GM12878 (cell line): Measurements from ENCODE around the gene LSAMP. TPM values are rescaled to one million over a fixed set of nuclear protein-coding genes. Genes with fewer than 3 reads are reported as not detected.

Source experiments
- ATAC-seq: fragments of 200-7000 bp; cut with Tn5 transposase; 3 replicates; pipeline ENCODE4 v1.9.1; 2020; ENCODE audit warnings: mild to moderate bottlenecking, moderate library complexity
- BruUV-seq: library from RNA; stranded (reverse); fragments of 400-500 nt; replicated peaks from 2 replicates; lab custom pipeline; 2021; lab: Mats Ljungman, UMichigan
- CTCF ChIA-PET: fragments of 300-600 bp; sonication (Branson Sonifier 250); formaldehyde crosslinking; extraction: SDS; loops from one replicate; lab custom pipeline; 2021; ENCODE audit warnings: inconsistent platforms; lab: Yijun Ruan, JAX
- POLR2A ChIA-PET: fragments of 350-600 bp; formaldehyde crosslinking; extraction: SDS; loops from one replicate; lab custom pipeline; 2021; ENCODE audit warnings: inconsistent platforms; lab: Charles Lee
- RAD21 ChIA-PET: fragments of 300-600 bp; sonication (Branson Sonifier 250); formaldehyde crosslinking; loops from one replicate; lab custom pipeline; 2023; ENCODE audit warnings: antibody characterized with exemption; ENCODE audit not compliant: unreplicated experiment; lab: Charles Lee
- SMC1A ChIA-PET: fragments of 300-600 bp; sonication (Branson Sonifier 250); formaldehyde crosslinking; loops from one replicate; lab custom pipeline; 2023; ENCODE audit not compliant: unreplicated experiment, uncharacterized antibody; lab: Charles Lee
- DNase-seq: peaks from one replicate; pipeline ENCODE4 v3.0.0-alpha.2; 2011; ENCODE audit warnings: low read depth, low spot score
- FAIRE-seq: peaks from 3 replicates; lab custom pipeline; 2011; peaks lifted over from hg19 to GRCh38; lab: Jason Lieb, UNC
- H2AFZ ChIP-seq: 2 replicates; pipeline ENCODE4 v1.6.0; 2011; ENCODE audit warnings: low read depth, low read length, control low read depth; ENCODE audit not compliant: control insufficient read depth
- H3K27ac ChIP-seq: 2 replicates; pipeline ENCODE4 v1.5.1; 2011; ENCODE audit warnings: control low read depth; ENCODE audit not compliant: control insufficient read depth, insufficient read depth
- H3K27me3 ChIP-seq, 2 experiments: replicated peaks in 1 of 2; 2 replicates each; pipeline versions ENCODE4 v1.6.0 to v1.6.1; 2011; ENCODE audit warnings: low read length in 1 of 2; ENCODE audit not compliant: control insufficient read depth in 2 of 2, insufficient read depth in 2 of 2
- H3K36me3 ChIP-seq, 2 experiments: 2 replicates each; pipeline ENCODE4 v1.5.1; 2011; ENCODE audit warnings: low read length in 1 of 2; ENCODE audit not compliant: control insufficient read depth in 2 of 2, insufficient read depth in 2 of 2
- H3K4me1 ChIP-seq: 2 replicates; pipeline ENCODE4 v1.6.1; 2011; ENCODE audit warnings: mild to moderate bottlenecking, low read length, moderate library complexity, mixed read lengths; ENCODE audit not compliant: control insufficient read depth, insufficient read depth
- H3K4me2 ChIP-seq: 2 replicates; pipeline ENCODE4 v1.6.0; 2011; ENCODE audit warnings: control low read depth; ENCODE audit not compliant: control insufficient read depth, insufficient read depth
- H3K4me3 ChIP-seq: fragments of 200-600 bp; sonication (generic); 2 replicates; pipeline ENCODE4 v1.5.1; 2016
- H3K79me2 ChIP-seq: 2 replicates; pipeline ENCODE4 v1.6.0; 2011; ENCODE audit warnings: low read length; ENCODE audit not compliant: control insufficient read depth, insufficient read depth
- H3K9ac ChIP-seq: 2 replicates; pipeline ENCODE4 v1.8.0; 2011; ENCODE audit warnings: low read length, control low read depth, mixed read lengths; ENCODE audit not compliant: control insufficient read depth, insufficient read depth
- H3K9me3 ChIP-seq: replicated peaks from 3 replicates; pipeline ENCODE4 v1.5.1; 2011; ENCODE audit warnings: mild to moderate bottlenecking, low read length; ENCODE audit not compliant: control insufficient read depth, insufficient read depth
- H4K20me1 ChIP-seq: 2 replicates; pipeline ENCODE4 v1.6.0; 2011; ENCODE audit not compliant: control insufficient read depth, insufficient read depth
- ASH2L ChIP-seq: fragments of 300-600, 200-600 bp; sonication (generic); IDR thresholded peaks from 2 replicates; pipeline ENCODE4 v1.6.1; 2017; ENCODE audit warnings: low read depth, mild to moderate bottlenecking, borderline replicate concordance
- BRCA1 ChIP-seq: IDR thresholded peaks from 2 replicates; pipeline ENCODE4 v1.6.1; 2011; ENCODE audit warnings: low read depth, low read length, improper control_type of control experiment
- CEBPB ChIP-seq, 2 experiments: fragments of 150-350 bp in 1 of 2; IDR thresholded peaks; 2 replicates each; pipeline ENCODE4 v1.6.1; 2012 to 2014; ENCODE audit warnings: low read depth in 2 of 2, low read length in 2 of 2, borderline replicate concordance in 1 of 2, inconsistent platforms in 1 of 2
- CHD2 ChIP-seq: IDR thresholded peaks from 2 replicates; pipeline ENCODE4 v1.6.1; 2011; ENCODE audit warnings: low read depth, low read length, improper control_type of control experiment, borderline replicate concordance
- EED ChIP-seq: sonication (generic); IDR thresholded peaks from 2 replicates; pipeline ENCODE4 v1.6.1; 2016; ENCODE audit warnings: antibody characterized with exemption, low read depth
- EGR1 ChIP-seq, 2 experiments: IDR thresholded peaks; 1 replicate in 1 of 2; 2 replicates in 1 of 2; pipeline ENCODE4 v1.6.1; 2011 to 2012; ENCODE audit warnings: low read depth in 2 of 2, low read length in 2 of 2, borderline replicate concordance in 1 of 2, mild to moderate bottlenecking in 1 of 2, moderate library complexity in 1 of 2
- EZH2 ChIP-seq: IDR thresholded peaks from 2 replicates; pipeline ENCODE4 v1.6.1; 2012; ENCODE audit warnings: low read depth, mild to moderate bottlenecking, control low read depth, inconsistent platforms, low read length, borderline replicate concordance; ENCODE audit not compliant: control insufficient read depth
- GATAD2B ChIP-seq: fragments of 450-650 bp; conservative IDR thresholded peaks from 2 replicates; pipeline ENCODE4 v1.6.1; 2017; ENCODE audit warnings: low read depth, mild to moderate bottlenecking, moderate library complexity
- JUNB ChIP-seq: IDR thresholded peaks from 2 replicates; pipeline ENCODE4 v1.6.1; 2016; ENCODE audit warnings: antibody characterized with exemption, mild to moderate bottlenecking
- NFYA ChIP-seq: IDR thresholded peaks from 2 replicates; pipeline ENCODE4 v1.6.1; 2011; ENCODE audit warnings: low read depth, mild to moderate bottlenecking, low read length, improper control_type of control experiment, borderline replicate concordance
- PAX5 ChIP-seq: IDR thresholded peaks from 2 replicates; pipeline ENCODE4 v1.6.1; 2011; ENCODE audit warnings: low read depth, low read length, borderline replicate concordance
- PBX3 ChIP-seq: IDR thresholded peaks from 2 replicates; pipeline ENCODE4 v1.6.1; 2011; ENCODE audit warnings: mild to moderate bottlenecking, low read depth, low read length, moderate library complexity; ENCODE audit not compliant: insufficient replicate concordance
- SKIL ChIP-seq: fragments of 450-650 bp; IDR thresholded peaks from 2 replicates; pipeline ENCODE4 v1.6.1; 2017; ENCODE audit warnings: mild to moderate bottlenecking, low read depth, inconsistent platforms; ENCODE audit not compliant: poor library complexity, severe bottlenecking
- SREBF2 ChIP-seq: IDR thresholded peaks from 2 replicates; pipeline ENCODE4 v1.6.1; 2012; ENCODE audit warnings: mild to moderate bottlenecking, low read length
- USF1 ChIP-seq: IDR thresholded peaks from 2 replicates; pipeline ENCODE4 v1.6.1; 2011; ENCODE audit warnings: borderline replicate concordance, low read depth, mild to moderate bottlenecking, moderate library complexity, mixed read lengths, low read length; ENCODE audit not compliant: insufficient read depth; ENCODE audit errors: extremely low read length
- YY1 ChIP-seq: IDR thresholded peaks from 2 replicates; pipeline ENCODE4 v1.6.1; 2011; ENCODE audit warnings: low read depth, mild to moderate bottlenecking, low read length
- ZBTB33 ChIP-seq: fragments of 450-650 bp; IDR thresholded peaks from 2 replicates; pipeline ENCODE4 v1.6.1; 2017; ENCODE audit warnings: mild to moderate bottlenecking
- WGBS: methylation state at CpG from one replicate; pipeline ENCODE4 v1.1.6; 2016; ENCODE audit warnings: low lambda C conversion rate; ENCODE audit not compliant: insufficient replicate concordance, insufficient coverage; ENCODE audit errors: missing lambda C conversion rate; 5-methylcytosine and 5-hydroxymethylcytosine counted together
- in situ Hi-C: fragments of 300-500 bp; cut with MboI; formaldehyde crosslinking; loops from 9 replicates; pipeline ENCODE4 v1.14.3; 2018; ENCODE audit warnings: mixed read lengths
- intact Hi-C: fragments of 100-400 bp; cut with micrococcal nuclease; formaldehyde crosslinking; loops from one replicate; pipeline ENCODE4 v1.14.2; 2022; ENCODE audit not compliant: unreplicated experiment
- polyA plus RNA-seq, 11 experiments: library from polyadenylated mRNA; depleted of rRNA in 4 of 11; unstranded in 6 of 11; stranded (reverse) in 5 of 11; fragments of >200 nt; fragmentation: Nextera tagmentation in 4 of 11; fragmentation: Illumina TruSeq in 1 of 11; extraction: Ambion mirVana in 4 of 11; extraction: Trizol in 1 of 11; gene quantifications; 1 replicate in 1 of 11; 2 replicates in 10 of 11; pipeline versions ENCODE4 v1.2.1 to v1.2.3, GENCODE V29; 2011 to 2016; ENCODE audit warnings: inconsistent platforms in 2 of 11, missing spikeins in 2 of 11, low read depth in 1 of 11
- total RNA-seq, 4 experiments: library from RNA; depleted of rRNA in 3 of 4; stranded (reverse); fragments of >200 nt in 3 of 4; fragmentation: Illumina TruSeq in 1 of 4; extraction: Trizol in 1 of 4; gene quantifications; 2 replicates each; pipeline versions ENCODE4 v1.2.1 to v1.2.3, GENCODE V29; 2013 to 2021

The LSAMP gene
- total and polyA plus RNA-seq, 10 of the 15 experiments (the other 5 are each of a cell fraction or from before 2014, with no cell fraction given): 2.0 to 12.7 (median 6.5) TPM

- Histone ChIP-seq H3K27me3 (0 out of 4 replicates have a peak, but pooled peaks cover 0 to 3% of the 10 kb centered on the region in 2 experiments), H3K36me3 (no peaks in the 10 kb centered on the region), H3K79me2 (no peaks in the 10 kb centered on the region), H3K4me1 (no peaks in the 10 kb centered on the region), H3K9ac (no peak overlapping the region), H3K4me3 (no peak overlapping the region), H4K20me1 (no peaks in the 10 kb centered on the region), H3K4me2 (no peak overlapping the region), H2AFZ (no peak overlapping the region), H3K27ac (no peak overlapping the region), H3K9me3 (no peaks in the 10 kb centered on the region)
- DNase-seq (no peak), FAIRE-seq (no peak), ATAC-seq (no peak)
- ChIA-PET SMC1A (interaction anchor here (1.1 to 1.2 kb wide), 2 partner anchors 16 to 27 kb away, joined by 3 to 4 read pairs; no protein-coding TSS in a partner anchor), RAD21 (no interaction called here), CTCF (no interaction called here), POLR2A (no interaction called here)
- WGBS: 0% methylated on average over 1 of the region's 1 CpG
- intact Hi-C loops (no loop called here), in situ Hi-C loops (no loop called here)
- BruUV-seq: no TSS peak
- TF ChIP-seq NFYA (no peak), EGR1 (IDR thresholded peaks at IDR 0.05; ENCODE audit: borderline replicate concordance in 1 of 2, low read depth in 2 of 2, low read length in 2 of 2) (no peak), EED (no peak), PAX5 (no peak), PBX3 (no peak), ASH2L (no peak), GATAD2B (no peak), SKIL (no peak), EZH2 (no peak), YY1 (no peak), CEBPB (IDR thresholded peaks at IDR 0.05; ENCODE audit: borderline replicate concordance in 1 of 2, low read depth in 2 of 2, low read length in 2 of 2) (no peak), CHD2 (no peak), BRCA1 (no peak), SREBF2 (no peak), USF1 (no peak), ZBTB33 (no peak), JUNB (no peak)
Measured at GRCh38 chr3:115862099-115862498, 583.2 kb downstream of the LSAMP start.
